A673 (cell line): ENCODE measurements around the gene FYCO1.

Experiments used
- EZH2 ChIP-seq: fragments of 200-600 bp; sonication (generic); IDR thresholded peaks from 2 replicates; pipeline ENCODE4 v1.6.1; 2017; ENCODE audit warnings: borderline replicate concordance, low read depth, mild to moderate bottlenecking, mixed read lengths, antibody characterized with exemption, low read length; ENCODE audit not compliant: poor library complexity, severe bottlenecking
- TF ChIP-seq, protein P1 (sequence below): fragments of 300-800, 200-600 bp; sonication (generic); conservative IDR thresholded peaks from 2 replicates; pipeline ENCODE4 v1.5.1; 2017; ENCODE audit warnings: low read depth, mild to moderate bottlenecking, antibody characterized with exemption, low read length, moderate library complexity, mixed read lengths

DNA sequence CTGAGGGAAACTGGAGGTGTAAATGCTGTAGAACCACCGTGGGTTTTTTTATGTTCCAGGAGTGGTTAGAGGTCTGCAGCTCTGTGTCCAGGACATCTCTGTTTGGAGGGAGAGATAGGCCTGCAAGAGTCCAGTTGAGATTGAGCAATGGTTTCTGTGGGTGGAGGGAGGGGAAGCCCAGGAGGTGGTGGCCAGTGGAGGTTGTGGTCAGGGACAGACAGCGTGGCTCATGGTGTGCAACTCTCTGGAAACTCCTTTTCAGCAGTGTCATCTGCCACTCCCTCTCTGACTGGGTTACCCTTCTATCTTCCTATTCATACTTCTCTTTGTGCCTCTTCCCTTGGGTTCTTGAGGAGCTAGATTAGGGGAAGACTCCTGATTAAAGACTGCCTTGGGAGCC is 22.1 kb upstream of the FYCO1 start:
- TF ChIP-seq, protein P1, sequence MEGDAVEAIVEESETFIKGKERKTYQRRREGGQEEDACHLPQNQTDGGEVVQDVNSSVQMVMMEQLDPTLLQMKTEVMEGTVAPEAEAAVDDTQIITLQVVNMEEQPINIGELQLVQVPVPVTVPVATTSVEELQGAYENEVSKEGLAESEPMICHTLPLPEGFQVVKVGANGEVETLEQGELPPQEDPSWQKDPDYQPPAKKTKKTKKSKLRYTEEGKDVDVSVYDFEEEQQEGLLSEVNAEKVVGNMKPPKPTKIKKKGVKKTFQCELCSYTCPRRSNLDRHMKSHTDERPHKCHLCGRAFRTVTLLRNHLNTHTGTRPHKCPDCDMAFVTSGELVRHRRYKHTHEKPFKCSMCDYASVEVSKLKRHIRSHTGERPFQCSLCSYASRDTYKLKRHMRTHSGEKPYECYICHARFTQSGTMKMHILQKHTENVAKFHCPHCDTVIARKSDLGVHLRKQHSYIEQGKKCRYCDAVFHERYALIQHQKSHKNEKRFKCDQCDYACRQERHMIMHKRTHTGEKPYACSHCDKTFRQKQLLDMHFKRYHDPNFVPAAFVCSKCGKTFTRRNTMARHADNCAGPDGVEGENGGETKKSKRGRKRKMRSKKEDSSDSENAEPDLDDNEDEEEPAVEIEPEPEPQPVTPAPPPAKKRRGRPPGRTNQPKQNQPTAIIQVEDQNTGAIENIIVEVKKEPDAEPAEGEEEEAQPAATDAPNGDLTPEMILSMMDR: no peak
- no peak for TF ChIP-seq EZH2
